Colonic mucosa (tissue), 4 donors: Measurements from ENCODE around the gene SMC3. TPM values are rescaled to one million over a fixed set of nuclear protein-coding genes. Genes with fewer than 3 reads are reported as not detected.

ENCODE experiments used
- DNase-seq: peaks from one replicate; pipeline ENCODE4 v3.0.0-alpha.2; 2020
- H3K27ac ChIP-seq: fragments of 200-600 bp; one replicate; pipeline ENCODE4 v1.8.0; 2021
- H3K27me3 ChIP-seq: fragments of 200-600 bp; one replicate; pipeline ENCODE4 v1.8.0; 2021
- H3K36me3 ChIP-seq: fragments of 200-600 bp; one replicate; pipeline ENCODE4 v1.8.0; 2021
- H3K4me1 ChIP-seq: fragments of 200-600 bp; one replicate; pipeline ENCODE4 v1.8.0; 2021; ENCODE audit warnings: mild to moderate bottlenecking
- H3K4me3 ChIP-seq: fragments of 200-600 bp; one replicate; pipeline ENCODE4 v1.8.0; 2021
- H3K9ac ChIP-seq, 2 donors: one replicate each; pipeline ENCODE4 v1.7.0; 2013; ENCODE audit warnings: control low read depth in 2 of 2, low read depth in 2 of 2, low read length in 2 of 2
- H3K9me3 ChIP-seq: fragments of 200-600 bp; one replicate; pipeline ENCODE4 v1.8.0; 2021
- CTCF ChIP-seq: fragments of 200-600 bp; IDR thresholded peaks from one replicate; pipeline ENCODE4 v1.8.0; 2022; ENCODE audit warnings: antibody characterized with exemption, mild to moderate bottlenecking
- intact Hi-C: fragments of 100-400 bp; cut with DNase I; formaldehyde crosslinking; loops from one replicate; pipeline ENCODE4 v1.14.1; 2022
- total RNA-seq, 2 donors: library from RNA; stranded (reverse); fragmentation: NEBNext Ultra II Directional in 1 of 2; extraction: Animal tissue kit (Norgen Biotek cat#: 25700) in 1 of 2; gene quantifications; one replicate each; pipeline ENCODE4 v1.2.1, GENCODE V29; 2021
- donor health status: healthy.
- donor health status: DM: no; HTN: no; CAD: no.
- donor health status: DM: no; HTN: no; CAD: no.

The SMC3 gene
- total RNA-seq, 2 donors from 2014 or later, result 26.9 to 33.0 TPM

- no peaks in the 10 kb centered on the region for H3K27me3 ChIP-seq
- no peak overlapping the region for H3K4me3 ChIP-seq
- no peak overlapping the region for H3K9ac ChIP-seq
- no peak for DNase-seq
- TF ChIP-seq CTCF, result no peak
- H3K9me3 ChIP-seq, result no peaks in the 10 kb centered on the region
- no peaks in the 10 kb centered on the region for H3K36me3 ChIP-seq
- intact Hi-C loops, result no loop called here
- H3K27ac ChIP-seq, result no peak overlapping the region
- H3K4me1 ChIP-seq, result no peaks in the 10 kb centered on the region
Observed at GRCh38 chr10:110539091-110539490, 28.4 kb upstream of the SMC3 start.

- TF ChIP-seq CTCF, result no peak
- no peak overlapping the region for H3K4me3 ChIP-seq
- H3K27me3 ChIP-seq, result no peaks in the 10 kb centered on the region
- H3K36me3 ChIP-seq, result no peaks in the 10 kb centered on the region
- H3K9ac ChIP-seq, result no peak overlapping the region
- no peaks in the 10 kb centered on the region for H3K4me1 ChIP-seq
- DNase-seq, result no peak
- H3K27ac ChIP-seq, result no peak overlapping the region
- no peaks in the 10 kb centered on the region for H3K9me3 ChIP-seq
- intact Hi-C loops, result no loop called here
Observed at GRCh38 chr10:110540031-110540430, 27.5 kb upstream of the SMC3 start.

- no peaks in the 10 kb centered on the region for H3K4me1 ChIP-seq
- intact Hi-C loops, result loop anchor here (5.0 kb wide), 1 partner anchor 193 kb away; no protein-coding TSS in a partner anchor
- no peaks in the 10 kb centered on the region for H3K27me3 ChIP-seq
- H3K9me3 ChIP-seq, result no peaks in the 10 kb centered on the region
- DNase-seq, result no peak
- no peaks in the 10 kb centered on the region for H3K36me3 ChIP-seq
- no peak overlapping the region for H3K9ac ChIP-seq
- no peak overlapping the region for H3K4me3 ChIP-seq
- no peak overlapping the region for H3K27ac ChIP-seq
- TF ChIP-seq CTCF, result no peak
Observed at GRCh38 chr10:110544958-110545537, 22.4 kb upstream of the SMC3 start.

GRCh38 chr10:110546077-110546476 is 21.4 kb upstream of the SMC3 start:
- Histone ChIP-seq H3K36me3 (no peaks in the 10 kb centered on the region), H3K9ac (no peak overlapping the region), H3K27ac (no peak overlapping the region), H3K27me3 (no peaks in the 10 kb centered on the region), H3K9me3 (no peaks in the 10 kb centered on the region), H3K4me1 (no peaks in the 10 kb centered on the region), H3K4me3 (no peak overlapping the region)
- intact Hi-C loops, result loop anchor here (2.0 to 5.0 kb wide), 2 partner anchors 194 to 235 kb away; no protein-coding TSS in a partner anchor
- no peak for DNase-seq
- no peak for TF ChIP-seq CTCF

- DNase-seq, result no peak
- H3K4me3 ChIP-seq, result no peak overlapping the region
- H3K9me3 ChIP-seq, result no peaks in the 10 kb centered on the region
- no peaks in the 10 kb centered on the region for H3K36me3 ChIP-seq
- H3K9ac ChIP-seq, result no peak overlapping the region
- no peaks in the 10 kb centered on the region for H3K27me3 ChIP-seq
- H3K4me1 ChIP-seq, result no peaks in the 10 kb centered on the region
- TF ChIP-seq CTCF, result no peak
- no peak overlapping the region for H3K27ac ChIP-seq
- intact Hi-C loops, result loop anchor here (2.0 to 5.0 kb wide), 2 partner anchors 194 to 236 kb away; no protein-coding TSS in a partner anchor
Observed at GRCh38 chr10:110546499-110547110, 20.9 kb upstream of the SMC3 start.
